AG04450 (cell line): ENCODE results near the gene HELZ. TPM values are rescaled to one million over a fixed set of nuclear protein-coding genes. Genes with fewer than 3 reads are reported as not detected.

Experiments used
- CTCF ChIA-PET: fragments of 300-600, 350-600 bp; formaldehyde crosslinking; extraction: SDS; loops from one replicate; lab custom pipeline; 2022; ENCODE audit warnings: antibody characterized with exemption, inconsistent platforms; lab: Charles Lee
- POLR2A ChIA-PET: fragments of 350-600 bp; formaldehyde crosslinking; extraction: SDS; loops from one replicate; lab custom pipeline; 2021; ENCODE audit warnings: antibody characterized with exemption, inconsistent platforms; lab: Yijun Ruan, JAX
- DNase-seq: peaks from one replicate; pipeline ENCODE4 v3.0.0-alpha.2; 2011; ENCODE audit warnings: low read depth, low spot score
- H3K27ac ChIP-seq: one replicate; pipeline ENCODE4 v1.5.1; 2012; ENCODE audit warnings: low read depth, low read length, control low read depth
- H3K27me3 ChIP-seq: one replicate; pipeline ENCODE4 v1.6.0; 2012; ENCODE audit warnings: low read length; ENCODE audit not compliant: control insufficient read depth, insufficient read depth
- H3K4me3 ChIP-seq: 2 replicates; pipeline ENCODE4 v1.5.1; 2011; ENCODE audit warnings: mild to moderate bottlenecking, low read depth, low read length, control low read depth
- H3K9me3 ChIP-seq: 2 replicates; pipeline ENCODE4 v1.5.1; 2012; ENCODE audit warnings: low read length; ENCODE audit not compliant: control insufficient read depth, insufficient read depth
- polyA plus RNA-seq: library from polyadenylated mRNA; depleted of rRNA; stranded (reverse); fragments of >200 nt; gene quantifications from 2 replicates; pipeline ENCODE4 v1.2.3, GENCODE V29; 2011
- TF ChIP-seq, protein P1 (sequence below): IDR thresholded peaks from 2 replicates; pipeline ENCODE4 v1.5.1; 2011; ENCODE audit warnings: low read depth, low read length, control low read depth, inconsistent platforms

The HELZ gene
- polyA plus RNA-seq, 1 experiment: 28.2 TPM

DNA sequence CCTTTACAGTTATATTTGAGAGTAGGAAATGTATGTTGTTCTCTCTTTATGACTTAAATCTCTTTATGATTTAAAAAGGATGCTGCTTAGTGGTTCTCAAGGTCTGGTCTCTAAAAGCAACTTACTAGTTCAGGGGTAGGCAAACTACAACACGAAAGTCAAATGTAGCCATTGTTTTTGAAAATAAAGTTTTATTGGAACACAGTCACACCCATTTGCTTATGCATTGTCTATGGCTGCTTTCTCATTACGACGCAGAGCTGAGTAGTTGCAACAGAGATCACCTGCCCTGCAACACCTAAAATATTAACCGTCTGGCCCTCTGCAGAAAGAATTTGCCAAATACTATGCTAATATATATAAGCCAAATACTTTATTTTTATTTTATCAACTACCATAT is 58.2 kb downstream of the HELZ start:
- Histone ChIP-seq H3K27me3 (no peaks in the 10 kb centered on the region), H3K27ac (no peak overlapping the region), H3K4me3 (no peak overlapping the region), H3K9me3 (no peaks in the 10 kb centered on the region)
- CTCF ChIA-PET: interaction anchor here (0.7 kb wide), 1 partner anchor 53 kb away, joined by 3 read pairs; no protein-coding TSS in a partner anchor
- POLR2A ChIA-PET: no interaction called here
- TF ChIP-seq, protein P1, sequence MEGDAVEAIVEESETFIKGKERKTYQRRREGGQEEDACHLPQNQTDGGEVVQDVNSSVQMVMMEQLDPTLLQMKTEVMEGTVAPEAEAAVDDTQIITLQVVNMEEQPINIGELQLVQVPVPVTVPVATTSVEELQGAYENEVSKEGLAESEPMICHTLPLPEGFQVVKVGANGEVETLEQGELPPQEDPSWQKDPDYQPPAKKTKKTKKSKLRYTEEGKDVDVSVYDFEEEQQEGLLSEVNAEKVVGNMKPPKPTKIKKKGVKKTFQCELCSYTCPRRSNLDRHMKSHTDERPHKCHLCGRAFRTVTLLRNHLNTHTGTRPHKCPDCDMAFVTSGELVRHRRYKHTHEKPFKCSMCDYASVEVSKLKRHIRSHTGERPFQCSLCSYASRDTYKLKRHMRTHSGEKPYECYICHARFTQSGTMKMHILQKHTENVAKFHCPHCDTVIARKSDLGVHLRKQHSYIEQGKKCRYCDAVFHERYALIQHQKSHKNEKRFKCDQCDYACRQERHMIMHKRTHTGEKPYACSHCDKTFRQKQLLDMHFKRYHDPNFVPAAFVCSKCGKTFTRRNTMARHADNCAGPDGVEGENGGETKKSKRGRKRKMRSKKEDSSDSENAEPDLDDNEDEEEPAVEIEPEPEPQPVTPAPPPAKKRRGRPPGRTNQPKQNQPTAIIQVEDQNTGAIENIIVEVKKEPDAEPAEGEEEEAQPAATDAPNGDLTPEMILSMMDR: no peak
- no peak for DNase-seq

DNA sequence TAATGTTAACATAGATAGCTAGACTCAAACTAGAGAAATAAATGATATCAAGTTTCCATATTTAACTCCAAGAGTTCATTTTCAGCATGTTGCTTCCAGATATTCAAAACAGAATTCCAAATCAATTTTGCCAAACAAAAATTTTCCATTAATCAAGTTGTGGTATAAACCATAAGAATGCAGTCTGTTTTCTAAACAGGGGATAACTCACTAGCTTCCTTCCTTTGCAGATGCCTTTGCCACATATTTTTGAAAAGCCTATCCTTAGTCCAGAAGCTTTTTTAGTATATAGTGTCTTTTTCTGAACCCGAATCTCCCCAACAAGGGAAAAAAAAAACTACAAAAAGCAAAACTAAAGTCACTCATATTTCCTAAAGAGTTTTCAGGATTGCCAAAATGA is 61.5 kb downstream of the HELZ start:
- TF ChIP-seq, protein P1: no peak
- ChIA-PET CTCF (interaction anchor here (1.2 kb wide), 1 partner anchor 18 kb away, joined by 3 read pairs; no protein-coding TSS in a partner anchor), POLR2A (no interaction called here)
- Histone ChIP-seq H3K9me3 (no peaks in the 10 kb centered on the region), H3K27ac (no peak overlapping the region), H3K4me3 (no peak overlapping the region), H3K27me3 (no peaks in the 10 kb centered on the region)
- no peak for DNase-seq

DNA sequence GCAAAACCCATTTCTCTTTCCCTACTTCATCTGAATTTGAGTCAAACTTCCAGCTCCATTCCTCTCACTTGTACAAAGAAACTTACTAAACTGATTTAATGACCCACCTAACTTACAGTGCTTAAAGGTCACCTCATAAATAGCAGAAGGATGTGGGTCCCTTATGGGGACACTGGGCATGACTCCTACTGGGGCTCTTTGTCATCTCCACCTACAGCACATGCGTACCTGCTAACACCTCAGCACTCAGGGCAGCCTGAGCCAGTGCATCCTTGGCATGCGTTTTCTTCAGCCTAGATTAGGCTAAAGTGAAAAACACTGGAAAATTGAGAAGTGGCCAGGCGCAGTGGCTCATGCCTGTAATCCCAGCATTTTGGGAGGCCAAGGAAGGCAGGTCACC is 63.2 kb downstream of the HELZ start:
- Histone ChIP-seq H3K9me3 (no peaks in the 10 kb centered on the region), H3K27me3 (no peaks in the 10 kb centered on the region), H3K4me3 (no peak overlapping the region), H3K27ac (no peak overlapping the region)
- CTCF ChIA-PET: no interaction called here
- TF ChIP-seq, protein P1: no peak
- no peak for DNase-seq
- POLR2A ChIA-PET: no interaction called here

DNA sequence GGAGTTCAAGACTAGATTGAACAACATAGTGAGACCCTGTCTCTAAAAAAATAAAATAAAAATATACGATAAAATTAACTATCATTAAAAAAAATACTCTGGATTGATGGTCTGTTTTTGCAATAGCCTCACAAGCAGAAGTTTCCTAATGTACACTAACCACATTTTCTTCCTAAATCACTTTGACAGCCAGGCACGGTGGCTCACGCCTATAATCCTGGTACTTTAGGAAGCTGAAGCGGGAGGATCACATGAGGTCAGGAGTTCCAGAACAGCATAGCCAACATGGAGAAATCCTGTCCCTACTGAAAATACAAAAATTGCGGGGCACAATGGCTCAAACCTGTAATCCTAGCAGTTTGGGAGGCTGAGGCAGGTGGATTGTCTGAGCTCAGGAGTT is 64.7 kb downstream of the HELZ start:
- no peak for DNase-seq
- POLR2A ChIA-PET: no interaction called here

DNA sequence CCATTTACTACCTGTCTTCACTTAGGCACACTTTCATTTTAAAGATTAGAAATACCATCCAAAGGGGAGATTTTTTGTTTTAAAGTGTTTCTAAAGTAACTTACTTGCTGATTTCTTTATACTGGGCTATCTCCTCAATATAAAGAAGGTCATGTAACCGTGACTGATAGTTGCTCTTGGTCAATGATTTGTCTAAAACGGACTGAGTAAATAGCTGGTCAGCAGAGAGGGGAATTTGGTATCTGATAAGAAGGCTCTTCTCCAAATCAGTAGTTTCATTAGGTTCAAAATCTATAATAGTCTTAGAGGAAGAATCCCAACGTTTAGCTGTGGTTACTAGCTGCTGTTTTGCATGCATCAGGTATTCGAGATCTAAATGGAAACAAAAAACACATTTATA is 66.4 kb downstream of the HELZ start:
- no peak overlapping the region for H3K4me3 ChIP-seq
- ChIA-PET POLR2A (no interaction called here), CTCF (interaction anchor here (1.2 to 1.7 kb wide), 2 partner anchors 9 to 11 kb away, joined by 3 to 5 read pairs; no protein-coding TSS in a partner anchor)
- no peak overlapping the region for H3K27ac ChIP-seq
- DNase-seq: no peak
- no peaks in the 10 kb centered on the region for H3K27me3 ChIP-seq
- TF ChIP-seq, protein P1: no peak
- no peaks in the 10 kb centered on the region for H3K9me3 ChIP-seq

More for the DNA sequence above, 64.7 kb downstream of the HELZ start:
- Histone ChIP-seq H3K27me3 (no peaks in the 10 kb centered on the region), H3K9me3 (no peaks in the 10 kb centered on the region), H3K27ac (no peak overlapping the region), H3K4me3 (no peak overlapping the region)
- CTCF ChIA-PET: interaction anchor here (0.7 kb wide), 1 partner anchor 26 kb away, joined by 5 read pairs; no protein-coding TSS in a partner anchor
- TF ChIP-seq, protein P1: no peak
